Endothelial cell of umbilical vein (primary cell): ENCODE results near the gene PAX1. TPM values are rescaled to one million over a fixed set of nuclear protein-coding genes. Genes with fewer than 3 reads are reported as not detected.

Experiments used
- BruUV-seq: library from RNA; stranded (reverse); fragments of 400-500 nt; replicated peaks from 2 replicates; lab custom pipeline; 2021; lab: Mats Ljungman, UMichigan
- CTCF ChIA-PET: fragments of 300-600, 350-600 bp; sonication (Branson Sonifier 250); formaldehyde crosslinking; loops from one replicate; lab custom pipeline; 2021; ENCODE audit warnings: antibody characterized with exemption, inconsistent platforms; lab: Charles Lee
- POLR2A ChIA-PET: fragments of 300-600, 350-600 bp; sonication (Branson Sonifier 250); formaldehyde crosslinking; loops from one replicate; lab custom pipeline; 2021; ENCODE audit warnings: antibody characterized with exemption, inconsistent platforms; lab: Charles Lee
- DNase-seq: peaks from one replicate; pipeline ENCODE4 v3.0.0-alpha.2; 2011; ENCODE audit warnings: low read depth, low spot score
- FAIRE-seq: peaks from 2 replicates; lab custom pipeline; 2011; peaks lifted over from hg19 to GRCh38; lab: Jason Lieb, UNC
- H2AFZ ChIP-seq: 2 replicates; pipeline ENCODE4 v1.6.0; 2012; ENCODE audit warnings: low read depth, low read length, control low read depth, inconsistent platforms
- H3K27ac ChIP-seq: 2 replicates; pipeline ENCODE4 v1.5.1; 2011; ENCODE audit warnings: low read depth, mild to moderate bottlenecking, control low read depth, low read length, moderate library complexity; ENCODE audit not compliant: insufficient read depth
- H3K27me3 ChIP-seq, 2 experiments: 2 replicates each; pipeline versions ENCODE4 v1.6.0 to v1.6.1; 2011; ENCODE audit warnings: low read length in 2 of 2, mixed read lengths in 1 of 2; ENCODE audit not compliant: control insufficient read depth in 2 of 2, insufficient read depth in 2 of 2
- H3K36me3 ChIP-seq, 2 experiments: 2 replicates in 1 of 2; 3 replicates in 1 of 2; pipeline ENCODE4 v1.5.1; 2011; ENCODE audit warnings: low read length in 2 of 2, mild to moderate bottlenecking in 1 of 2, moderate library complexity in 1 of 2; ENCODE audit not compliant: control insufficient read depth in 2 of 2, insufficient read depth in 2 of 2; ENCODE audit errors: extremely low read depth in 1 of 2
- H3K4me1 ChIP-seq: 3 replicates; pipeline ENCODE4 v1.5.1; 2011; ENCODE audit warnings: mild to moderate bottlenecking, low read length; ENCODE audit not compliant: control insufficient read depth, insufficient read depth; ENCODE audit errors: extremely low read depth
- H3K4me2 ChIP-seq: 2 replicates; pipeline ENCODE4 v1.6.1; 2011; ENCODE audit warnings: low read length, control low read depth, mixed read lengths; ENCODE audit not compliant: insufficient read depth
- H3K4me3 ChIP-seq, 3 experiments: fragments of 200-600 bp in 1 of 3; sonication (generic), shearing (Covaris generic) in 1 of 3; replicated peaks in 1 of 3; 2 replicates each; pipeline ENCODE4 v1.5.1; 2011 to 2016; ENCODE audit warnings: control low read depth in 3 of 3, low read length in 3 of 3, mild to moderate bottlenecking in 2 of 3, inconsistent platforms in 1 of 3, low read depth in 1 of 3, moderate library complexity in 1 of 3; ENCODE audit not compliant: insufficient read depth in 1 of 3
- H3K79me2 ChIP-seq: 2 replicates; pipeline ENCODE4 v1.6.0; 2012; ENCODE audit warnings: low read length, inconsistent platforms; ENCODE audit not compliant: control insufficient read depth, insufficient read depth
- H3K9ac ChIP-seq: replicated peaks from 2 replicates; pipeline ENCODE3; 2011; ENCODE audit warnings: low read length, control low read depth; ENCODE audit not compliant: insufficient read depth; ENCODE audit errors: extremely low read depth
- H3K9me1 ChIP-seq: replicated peaks from 3 replicates; pipeline ENCODE4 v1.6.0; 2011; ENCODE audit warnings: mild to moderate bottlenecking, low read length; ENCODE audit not compliant: control insufficient read depth, insufficient read depth; ENCODE audit errors: extremely low read depth
- H3K9me3 ChIP-seq: replicated peaks from 2 replicates; pipeline ENCODE4 v1.5.1; 2012; ENCODE audit warnings: low read length, inconsistent platforms; ENCODE audit not compliant: control insufficient read depth, insufficient read depth
- H4K20me1 ChIP-seq: replicated peaks from 2 replicates; pipeline ENCODE3; 2011; ENCODE audit warnings: mild to moderate bottlenecking, low read length; ENCODE audit not compliant: control insufficient read depth, insufficient read depth; ENCODE audit errors: extremely low read depth
- CTCF ChIP-seq, 2 donors: IDR thresholded peaks; 1 replicate in 1 of 2; 2 replicates in 1 of 2; pipeline ENCODE4 v1.5.1; 2011; ENCODE audit warnings: low read length in 2 of 2, mild to moderate bottlenecking in 2 of 2, moderate library complexity in 2 of 2, control low read depth in 1 of 2, inconsistent platforms in 1 of 2, low read depth in 1 of 2; ENCODE audit not compliant: insufficient read depth in 1 of 2; ENCODE audit errors: extremely low read depth in 1 of 2
- FOS ChIP-seq: IDR thresholded peaks from 2 replicates; pipeline ENCODE4 v1.6.1; 2011; ENCODE audit warnings: mild to moderate bottlenecking, low read length, moderate library complexity, borderline replicate concordance; ENCODE audit not compliant: insufficient read depth
- GATA2 ChIP-seq: IDR thresholded peaks from 2 replicates; pipeline ENCODE4 v1.7.0; 2011; ENCODE audit warnings: low read depth, mild to moderate bottlenecking, moderate library complexity, mixed read lengths, low read length; ENCODE audit not compliant: insufficient read length, insufficient read depth
- JUN ChIP-seq: IDR thresholded peaks from 2 replicates; pipeline ENCODE4 v1.6.1; 2011; ENCODE audit warnings: borderline replicate concordance, low read depth; ENCODE audit not compliant: insufficient read length, insufficient read depth
- MYC ChIP-seq: IDR thresholded peaks from one replicate; pipeline ENCODE4 v1.6.1; 2011; ENCODE audit warnings: mild to moderate bottlenecking, low read depth, low read length
- POLR2A ChIP-seq: IDR thresholded peaks from 2 replicates; pipeline ENCODE4 v1.6.1; 2012; ENCODE audit warnings: low read depth, mild to moderate bottlenecking, control low read depth, low read length
- POLR2AphosphoS5 ChIP-seq: IDR thresholded peaks from 2 replicates; pipeline ENCODE4 v1.6.1; 2012; ENCODE audit warnings: low read depth, mild to moderate bottlenecking, control low read depth, low read length, moderate library complexity; ENCODE audit not compliant: insufficient read depth
- dilution Hi-C: fragments of 300-500 bp; cut with MboI; formaldehyde crosslinking; loops from one replicate; pipeline ENCODE4 v1.15.0; 2019; ENCODE audit warnings: low sequenced_read_pairs; ENCODE audit not compliant: extremely low pct_ligation_motif_present
- intact Hi-C: fragments of 100-400 bp; cut with micrococcal nuclease; formaldehyde crosslinking; loops from one replicate; pipeline ENCODE4 v1.10.0; 2022
- polyA plus RNA-seq, 4 experiments: library from polyadenylated mRNA; depleted of rRNA in 3 of 4; stranded (reverse) in 3 of 4; unstranded in 1 of 4; fragments of >200 nt; gene quantifications; 2 replicates each; pipeline versions ENCODE4 v1.2.1 to v1.2.3, GENCODE V29; 2011 to 2012; ENCODE audit warnings: missing spikeins in 1 of 4
- total RNA-seq: library from RNA; stranded (reverse); gene quantifications from 2 replicates; pipeline ENCODE4 v1.2.3, GENCODE V29; 2021

The PAX1 gene
- total and polyA plus RNA-seq, 2 donors (not counting 3 experiments of a cell fraction or from before 2014, with no cell fraction given) = not detected

- H2AFZ ChIP-seq = no peak overlapping the region
- no peak overlapping the region for H3K4me3 ChIP-seq
- no peak for FAIRE-seq
- intact Hi-C loops (no loop called here), dilution Hi-C loops (no loop called here)
- TF ChIP-seq JUN = no peak
- no peak for TF ChIP-seq FOS
- no peak for TF ChIP-seq GATA2
- TF ChIP-seq POLR2AphosphoS5 = no peak
- no peak for TF ChIP-seq CTCF (IDR thresholded peaks at IDR 0.05; ENCODE audit: extremely low read depth in 1 of 2, insufficient read depth in 1 of 2, low read depth in 1 of 2, low read length in 2 of 2)
- no peak for TF ChIP-seq MYC
- no peak for TF ChIP-seq POLR2A
- POLR2A ChIA-PET = no interaction called here
- H3K4me1 ChIP-seq = no peaks in the 10 kb centered on the region
- H3K36me3 ChIP-seq = no peaks in the 10 kb centered on the region
- no peak overlapping the region for H3K27ac ChIP-seq
- no peaks in the 10 kb centered on the region for H3K9me3 ChIP-seq
- no peak overlapping the region for H3K4me2 ChIP-seq
- CTCF ChIA-PET = interaction anchor here (7.3 kb wide), 1 partner anchor 13 kb away, joined by 71 read pairs; no protein-coding TSS in a partner anchor
- no peaks in the 10 kb centered on the region for H3K79me2 ChIP-seq
- H4K20me1 ChIP-seq = no peaks in the 10 kb centered on the region
- H3K9ac ChIP-seq = no peak overlapping the region
- no peaks in the 10 kb centered on the region for H3K9me1 ChIP-seq
- no peak for DNase-seq
- no TSS peak for BruUV-seq
- peaks cover 84 to 91% of the 10 kb centered on the region in 2 experiments for H3K27me3 ChIP-seq
These were observed 767 bp upstream of the PAX1 start for GRCh38 chr20:21704408-21705385.
